GM19035 (cell line): Measurements from ENCODE around the gene EPB41.
"Not testable (repeated sequence)": the region's sequence is repeated elsewhere in the genome, so short reads cannot be mapped to it uniquely, and the experiment has no call there.

ENCODE experiments used
- ATAC-seq: cut with Tn5 transposase; IDR thresholded peaks from one replicate; pipeline ENCODE4 v1.9.1; 2021; ENCODE audit not compliant: unreplicated experiment

Gene EPB41

DNA sequence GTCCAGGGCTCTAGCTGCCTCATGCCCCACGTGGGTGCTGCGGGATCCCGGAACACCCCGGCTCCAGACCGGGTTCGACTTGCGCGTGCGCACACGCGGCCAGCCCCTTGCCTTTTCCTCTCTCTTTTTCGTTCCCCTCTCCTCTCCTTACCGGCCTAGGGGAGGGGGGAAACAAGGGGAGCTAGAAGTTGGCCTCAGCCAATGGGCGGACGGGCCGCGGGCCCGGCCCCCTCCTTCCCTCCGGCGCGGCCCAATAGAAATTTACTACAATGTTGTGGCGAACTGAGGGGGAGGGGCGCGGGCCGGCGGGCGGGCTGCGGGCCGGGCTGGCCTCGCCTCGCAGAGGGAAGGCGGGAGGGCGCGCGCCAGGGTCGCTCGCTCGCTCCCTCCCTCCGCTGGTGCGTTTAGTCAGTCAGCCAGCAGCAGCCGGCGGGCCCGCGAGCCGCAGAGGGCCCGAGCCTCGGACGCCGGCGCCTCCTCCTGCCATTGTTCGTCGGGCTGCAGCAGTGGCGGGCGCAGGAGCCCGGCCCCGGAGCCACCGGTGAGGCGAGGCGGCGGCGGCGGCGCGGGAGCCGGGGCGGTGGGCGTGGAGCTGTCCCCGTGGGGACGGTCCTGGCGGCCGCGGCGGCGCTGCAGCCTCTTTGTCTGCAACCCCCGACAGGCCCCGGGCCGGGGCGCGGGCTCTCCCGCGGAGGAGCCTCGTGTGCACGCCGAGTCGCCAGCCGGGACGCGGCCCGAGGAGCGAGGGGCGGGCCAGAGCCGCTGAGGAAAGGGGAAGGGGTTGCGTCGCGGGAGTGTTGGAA lies at the start of gene EPB41:
TSS of gene EPB41 (plus strand) at position 342 of the 803 bp plus-strand sequence. CDS start 72,869 bp downstream, outside the sequence.
- peak; percentile 81 for ATAC-seq

DNA sequence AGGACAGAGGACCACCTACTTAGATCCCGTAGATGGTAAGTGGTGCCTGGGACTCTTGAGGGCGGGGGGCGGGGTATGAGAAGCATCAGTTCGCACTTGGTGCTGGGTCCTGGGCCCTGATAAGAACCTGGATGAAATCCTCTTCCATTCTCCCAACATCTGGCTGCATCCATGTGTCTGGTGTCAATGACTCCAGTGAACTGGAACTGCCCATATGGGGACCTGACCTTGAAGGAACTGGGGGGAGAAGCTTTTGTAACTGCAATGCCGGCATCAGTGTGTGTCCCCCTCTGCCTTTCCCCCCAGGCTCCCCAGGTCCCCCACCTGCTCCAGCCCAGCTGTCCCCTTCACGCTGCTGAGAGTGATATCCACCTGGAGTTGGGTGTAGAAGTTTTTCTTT lies 49.7 kb upstream of the EPB41 start:
- no peak for ATAC-seq

DNA sequence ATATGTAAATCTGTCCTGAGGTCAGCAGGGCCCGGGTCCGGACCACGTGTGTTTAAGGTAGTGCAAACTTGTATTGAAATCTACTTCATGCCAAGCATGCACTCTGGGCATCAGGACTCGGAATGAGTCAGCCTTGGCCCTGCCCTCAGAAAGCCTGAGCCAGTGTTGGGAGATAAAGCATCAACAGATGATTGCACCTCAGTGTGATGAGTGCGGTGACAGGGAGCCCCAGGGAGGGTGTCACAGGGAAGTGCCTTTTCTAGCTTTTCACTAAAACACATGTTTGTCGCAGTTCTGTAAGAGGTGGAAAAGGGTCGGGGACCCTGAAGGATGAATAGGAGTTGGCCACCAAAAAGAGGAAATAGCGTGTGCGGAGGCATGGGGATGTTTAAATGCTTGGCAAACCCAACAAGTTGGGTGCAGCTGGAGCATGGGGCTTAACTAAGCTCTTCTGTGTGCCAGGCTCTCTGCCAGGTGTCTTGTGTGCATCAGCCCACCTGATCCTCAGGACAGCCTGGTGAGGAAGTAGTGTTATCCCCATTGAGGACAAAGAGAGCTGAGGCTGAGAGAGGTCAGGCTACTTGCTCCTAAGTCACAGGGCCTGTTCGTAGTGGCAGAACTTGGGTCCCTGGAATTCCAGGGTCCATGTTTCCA lies 48.2 kb upstream of the EPB41 start:
- ATAC-seq: no peak

DNA sequence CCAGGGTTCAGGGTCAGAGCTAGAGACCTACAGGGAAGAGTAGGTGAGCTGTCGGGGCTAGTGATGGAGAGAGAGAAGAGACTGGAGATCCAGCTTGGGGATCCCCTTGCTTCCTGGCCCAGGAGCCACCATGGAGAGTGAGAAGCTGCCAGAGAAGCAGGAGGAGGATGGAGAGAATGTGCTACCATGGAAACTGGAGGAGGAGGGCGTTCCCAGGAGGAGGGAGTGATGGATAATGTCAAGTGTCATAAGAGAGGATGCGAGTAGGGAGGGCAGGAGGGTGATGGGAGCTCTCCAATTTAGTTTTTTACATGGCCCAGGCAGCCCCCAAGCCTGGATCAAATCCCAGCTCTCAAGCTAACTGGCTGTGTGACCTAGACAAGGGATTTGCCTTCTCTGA lies 46.5 kb upstream of the EPB41 start:
- no peak for ATAC-seq

DNA sequence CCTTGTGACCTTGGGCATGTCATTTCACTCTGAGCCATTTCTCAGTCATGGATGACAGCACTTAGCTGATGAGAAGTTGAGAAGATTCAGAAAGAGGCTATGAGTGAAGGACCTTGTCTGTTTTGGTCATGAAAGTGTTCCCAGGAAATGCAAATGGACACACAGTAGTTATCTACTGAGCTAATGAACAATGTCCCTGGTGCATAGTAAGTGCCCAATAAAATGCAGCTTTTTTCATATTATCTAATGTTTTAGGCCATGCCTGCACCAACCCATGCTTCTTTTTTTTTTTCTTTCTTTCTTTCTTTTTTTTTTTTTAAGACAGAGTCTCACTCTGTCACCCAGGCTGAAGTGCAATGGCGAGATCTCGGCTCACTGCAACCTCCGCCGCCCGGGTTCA lies 44.4 kb upstream of the EPB41 start:
- ATAC-seq: no peak

DNA sequence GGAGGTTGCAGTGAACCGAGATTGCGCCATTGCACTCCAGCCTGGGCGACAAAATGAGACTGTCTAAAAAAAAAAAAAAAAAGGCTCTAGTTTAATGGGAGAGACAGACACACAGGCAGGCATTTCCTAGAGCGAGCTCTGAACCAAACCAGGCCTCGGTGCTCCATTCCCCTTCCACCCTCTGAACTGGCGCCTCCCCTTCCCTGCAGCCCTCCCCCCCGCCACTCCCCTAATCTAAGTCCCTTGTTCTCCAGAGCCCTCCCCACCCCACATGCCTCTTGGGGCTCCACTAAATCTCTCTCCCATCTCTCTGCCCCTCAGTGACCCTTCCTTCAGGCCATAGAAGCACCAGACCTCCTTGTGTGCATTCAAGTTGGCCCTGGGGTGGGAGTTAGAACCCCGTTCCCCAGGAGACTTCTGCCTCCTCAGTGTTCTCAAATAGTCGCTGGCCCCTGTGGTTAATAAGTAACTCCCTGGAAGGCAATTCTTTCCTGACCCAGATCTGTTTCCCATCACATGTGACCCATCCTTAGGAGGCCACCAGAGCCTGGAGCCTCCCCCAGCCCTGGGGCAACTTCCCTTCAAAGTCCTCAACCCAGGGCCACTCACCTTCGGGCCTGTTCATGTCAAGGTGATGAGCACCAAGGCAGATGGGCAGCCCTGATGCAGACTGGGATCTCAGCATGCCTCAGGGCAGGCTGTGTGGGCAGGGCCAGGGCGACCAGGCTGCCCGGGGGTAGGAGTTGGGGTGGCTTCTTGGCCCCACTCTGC lies 42.6 kb upstream of the EPB41 start:
- ATAC-seq: no peak

DNA sequence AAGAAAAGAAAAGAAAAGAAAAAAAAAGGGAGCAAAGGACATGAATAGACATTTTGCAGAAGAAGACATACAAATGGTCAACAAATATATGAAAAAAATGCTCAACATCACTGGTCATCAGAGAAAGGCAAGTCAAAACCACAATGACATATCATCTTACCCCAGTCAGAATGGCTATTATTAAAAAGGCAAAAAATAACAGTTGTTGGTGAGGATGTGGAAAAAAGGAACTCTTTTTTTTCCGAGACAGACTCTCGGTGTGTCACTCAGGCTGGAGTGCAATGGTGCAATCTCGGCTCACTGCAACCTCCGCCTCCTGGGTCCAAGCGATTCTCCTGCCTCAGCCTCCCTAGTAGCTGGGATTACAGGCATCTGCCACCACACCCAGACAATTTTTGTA lies 39.2 kb upstream of the EPB41 start:
- not testable (repeated sequence) for ATAC-seq

DNA sequence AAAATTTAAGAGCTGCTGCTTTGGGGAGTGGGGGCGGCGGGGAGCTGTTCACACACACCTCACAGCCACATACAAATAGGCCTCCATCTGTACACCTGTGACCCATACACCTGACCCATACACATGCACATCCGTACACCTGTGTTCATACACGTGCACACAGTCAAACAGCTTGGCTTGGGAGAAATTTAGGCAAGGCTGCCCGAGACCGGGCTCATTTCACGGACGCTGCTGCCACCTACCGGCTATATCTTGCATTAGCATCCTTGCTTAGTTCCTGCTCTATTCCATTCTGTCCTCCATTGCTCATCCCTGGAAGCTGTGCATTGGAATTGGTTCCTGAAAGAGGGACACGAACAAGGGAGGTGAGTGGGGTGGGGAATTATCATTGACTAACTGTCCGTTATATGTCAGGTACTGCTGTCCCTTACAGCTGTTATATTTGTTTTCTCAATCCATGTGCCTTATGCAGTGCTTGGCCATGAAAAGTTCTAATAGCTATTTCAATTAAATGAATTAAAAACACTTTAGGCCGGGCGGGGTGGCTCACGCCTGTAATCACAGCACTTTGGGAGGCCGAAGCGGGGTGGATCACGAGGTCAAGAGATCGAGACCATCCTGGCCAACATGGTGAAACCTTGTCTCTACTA lies 37.1 kb upstream of the EPB41 start:
- ATAC-seq: no peak

DNA sequence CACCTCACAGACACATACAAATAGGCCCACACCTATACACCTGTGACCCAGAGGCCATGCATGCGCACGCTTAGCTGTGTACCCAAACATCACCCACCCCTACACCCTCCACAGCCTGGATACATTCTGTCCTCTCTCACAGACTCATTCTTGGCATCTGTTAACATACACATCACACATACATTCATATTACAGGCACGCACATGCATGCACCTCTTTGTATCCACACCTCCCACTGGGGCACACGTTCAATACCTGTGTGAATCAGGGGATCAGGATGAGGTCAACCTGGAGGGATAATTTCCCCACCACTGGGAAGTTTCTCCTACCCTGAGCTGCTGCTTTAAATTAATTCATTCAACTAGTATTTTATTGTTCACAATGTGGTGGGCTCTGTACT lies 35.6 kb upstream of the EPB41 start:
- no peak for ATAC-seq

DNA sequence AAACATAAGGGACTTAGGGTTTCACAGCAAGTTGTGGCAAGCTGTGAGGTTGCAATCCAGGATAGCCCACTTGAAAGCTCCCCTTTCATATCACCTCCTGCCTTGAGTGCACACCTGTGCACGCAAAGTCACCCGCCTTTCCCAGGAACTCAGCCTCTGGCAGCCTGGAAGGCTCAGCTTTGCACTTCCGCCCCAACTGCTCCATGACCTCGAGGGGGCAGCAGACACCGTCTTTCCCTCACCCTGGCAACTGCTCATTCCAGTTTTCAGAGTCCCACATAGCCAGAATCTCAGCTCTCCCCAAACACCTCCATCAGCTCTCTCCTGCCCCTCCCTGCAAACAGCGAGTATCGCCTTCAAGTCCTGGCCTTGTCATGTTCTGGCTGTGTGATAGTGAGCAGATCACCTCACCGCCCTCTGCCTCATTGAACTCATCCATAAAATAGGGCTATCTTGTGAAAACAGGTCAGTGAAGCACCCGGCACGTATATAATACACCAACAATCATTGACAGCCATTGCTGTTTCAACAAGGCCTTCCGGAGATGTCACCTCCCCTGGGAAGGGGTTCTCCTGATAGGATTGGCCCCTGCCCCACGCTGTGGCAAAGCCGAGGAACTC lies 32.2 kb upstream of the EPB41 start:
- no peak for ATAC-seq

DNA sequence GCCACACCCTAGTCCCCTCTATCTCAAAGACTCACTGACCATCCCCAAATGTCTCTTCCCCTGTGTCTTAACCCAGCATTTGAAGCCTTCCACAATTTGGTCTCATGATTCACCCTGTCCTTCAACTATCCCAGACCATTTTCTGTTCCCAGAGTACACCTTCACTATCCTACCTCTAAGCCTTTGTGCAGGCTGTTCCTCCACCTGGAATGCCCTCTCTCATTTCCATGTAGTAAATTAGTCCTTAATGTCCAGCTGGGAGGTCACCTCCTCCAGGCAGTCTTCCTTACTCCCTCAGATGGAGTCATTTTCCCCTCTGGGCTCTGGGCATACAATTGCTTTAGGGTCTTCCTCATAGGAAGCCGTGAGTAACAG lies 31.1 kb upstream of the EPB41 start:
- no peak for ATAC-seq

DNA sequence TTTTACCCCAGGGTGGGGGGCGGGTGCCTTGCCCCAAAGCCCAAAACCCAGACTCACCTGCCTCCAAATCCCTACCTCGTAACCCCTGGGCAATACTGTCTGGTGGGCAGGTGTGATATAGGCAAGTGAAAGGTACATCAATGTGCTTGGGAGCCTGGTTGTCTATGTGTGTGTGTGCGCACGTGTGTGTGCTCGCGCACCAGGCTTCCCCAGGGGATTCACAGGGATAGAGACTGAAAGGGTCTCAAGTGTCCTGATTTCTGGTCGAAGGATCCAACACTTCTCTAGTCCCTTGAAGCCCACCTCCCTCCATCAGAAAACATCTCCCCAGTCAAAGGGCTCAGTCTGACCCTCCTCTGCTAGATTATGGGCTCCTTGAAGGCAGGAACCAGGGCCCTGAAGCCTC lies 28.9 kb upstream of the EPB41 start:
- ATAC-seq: no peak

DNA sequence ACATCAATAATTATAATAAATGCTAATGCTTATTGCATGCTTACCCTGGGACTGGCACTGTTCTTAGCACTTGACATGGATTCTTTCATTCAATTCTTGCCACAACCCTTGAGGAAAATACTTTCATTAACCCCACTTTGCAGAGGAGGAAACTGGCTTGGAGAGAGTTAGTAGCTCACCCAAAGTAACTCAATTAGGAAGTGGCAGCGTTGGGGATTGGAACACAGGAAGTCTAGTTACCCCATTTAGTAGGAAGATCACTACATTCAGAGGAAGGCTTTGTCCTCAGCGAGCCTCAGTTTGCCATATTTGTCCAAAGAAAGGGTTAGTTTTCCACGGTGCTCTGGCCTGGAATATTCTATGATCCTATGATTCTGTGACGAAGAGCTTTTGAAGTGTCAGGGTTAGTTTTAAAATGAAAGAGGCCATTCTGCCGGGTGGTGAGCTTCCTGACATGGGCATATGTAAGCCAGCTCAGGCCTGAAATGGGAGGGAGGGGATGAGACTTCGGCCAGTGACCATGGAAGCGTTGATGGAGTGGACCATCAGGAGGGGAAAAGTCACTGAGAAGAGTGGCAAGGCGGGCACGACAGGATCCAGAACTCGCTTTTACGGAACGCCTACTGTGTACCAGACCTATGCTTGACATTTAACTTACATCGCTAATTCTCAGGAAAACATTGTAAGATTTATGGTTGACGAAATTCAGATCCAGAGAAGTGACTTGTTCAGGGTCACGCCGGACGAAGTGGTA lies 28.2 kb upstream of the EPB41 start:
- ATAC-seq: no peak

DNA sequence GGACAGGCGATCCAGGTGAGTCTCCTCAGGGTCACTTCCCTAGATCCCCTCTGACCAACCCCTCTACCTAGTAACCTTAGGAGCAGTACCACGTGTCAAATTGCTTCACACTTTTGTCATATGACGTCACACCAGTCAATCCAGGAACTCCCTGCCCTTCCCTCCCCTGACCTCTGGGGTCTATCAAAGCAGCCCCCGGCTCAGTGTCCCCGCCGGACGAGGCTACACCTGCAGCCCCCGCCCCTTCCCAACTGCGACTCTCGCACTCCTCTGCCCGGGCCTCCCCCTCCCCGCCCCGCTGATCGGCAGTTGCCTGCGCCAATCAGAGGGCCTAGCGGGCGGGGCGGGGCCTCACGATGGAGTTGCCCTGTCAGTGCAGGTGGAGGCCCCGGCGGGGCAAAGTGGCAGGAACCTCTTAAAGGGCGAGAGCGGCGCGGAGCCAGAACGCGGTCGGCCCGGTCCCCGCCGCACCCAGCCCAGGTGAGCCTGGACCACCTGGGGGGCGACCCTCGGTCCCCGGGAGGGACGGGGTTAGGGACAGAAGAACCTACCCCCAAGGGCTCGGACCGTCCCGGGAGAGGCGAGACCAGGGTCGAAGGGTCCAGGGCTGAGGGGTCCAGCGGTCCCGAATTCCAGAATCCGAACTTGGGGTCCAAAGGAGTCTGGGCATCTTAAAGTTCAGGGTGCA lies 27.5 kb upstream of the EPB41 start:
- peak; percentile 66 for ATAC-seq

DNA sequence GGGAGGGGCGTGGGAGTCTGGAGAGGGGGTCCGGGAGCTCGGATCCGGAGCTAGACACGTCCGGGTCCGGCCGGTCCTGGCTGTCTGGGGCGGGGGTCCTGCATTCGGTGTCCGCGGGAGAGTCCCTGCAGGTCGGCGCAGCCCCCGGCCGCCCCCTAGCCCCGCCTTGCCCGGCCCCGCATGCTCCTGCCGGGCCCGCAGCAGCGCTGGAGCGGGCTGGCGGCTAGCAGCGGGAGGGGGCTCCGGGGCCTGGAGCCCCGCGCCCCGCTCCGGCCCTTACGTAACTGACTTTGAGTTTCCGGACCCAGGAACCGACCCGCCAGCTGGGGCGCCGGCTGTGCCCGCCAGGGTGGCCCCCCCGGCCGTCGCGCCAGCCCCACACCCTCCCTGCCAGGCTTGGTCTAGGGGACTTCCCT lies 26.9 kb upstream of the EPB41 start:
- ATAC-seq: no peak

DNA sequence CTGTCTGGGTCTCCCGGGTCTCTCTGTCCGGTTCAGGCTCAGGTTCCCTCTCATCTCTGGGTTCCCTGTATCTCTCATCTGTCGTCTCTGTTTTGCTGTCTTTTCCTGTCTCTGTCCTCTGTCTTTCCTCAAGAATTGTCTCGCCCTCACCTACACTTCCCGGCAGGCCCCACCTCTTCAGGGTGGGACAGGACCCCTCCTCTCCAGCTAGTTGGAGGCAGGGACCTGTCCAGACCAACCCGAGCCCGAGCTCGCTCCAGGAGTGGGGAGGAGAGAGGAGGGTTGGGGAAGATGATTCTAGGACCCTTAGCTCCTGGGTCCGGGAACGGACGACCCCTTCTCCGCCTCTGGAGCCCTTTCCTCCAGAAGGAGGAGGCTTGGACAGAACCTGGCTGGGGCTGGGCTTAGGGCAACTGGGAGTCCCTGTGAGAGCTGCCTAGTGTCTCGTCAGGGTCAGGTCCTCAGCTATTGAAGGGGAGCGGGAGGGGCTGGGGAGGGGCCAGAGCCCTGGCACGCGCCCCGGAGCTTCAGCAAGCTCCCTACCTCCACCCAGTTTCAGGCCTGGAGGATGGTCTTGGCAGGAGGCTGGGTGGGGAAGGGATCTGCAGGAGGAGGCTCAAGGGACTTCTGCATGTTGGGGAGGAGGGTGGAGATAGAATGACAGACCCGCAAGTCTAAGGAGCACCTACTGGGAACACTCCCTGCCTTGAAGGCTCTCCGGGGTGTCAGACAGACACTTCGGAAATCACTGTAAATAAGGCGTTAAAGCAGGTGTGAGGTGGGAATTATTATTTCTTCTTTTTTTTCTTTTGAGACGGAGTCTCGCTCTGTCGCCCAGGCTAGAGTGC lies 26.3 kb upstream of the EPB41 start:
- ATAC-seq: no peak

DNA sequence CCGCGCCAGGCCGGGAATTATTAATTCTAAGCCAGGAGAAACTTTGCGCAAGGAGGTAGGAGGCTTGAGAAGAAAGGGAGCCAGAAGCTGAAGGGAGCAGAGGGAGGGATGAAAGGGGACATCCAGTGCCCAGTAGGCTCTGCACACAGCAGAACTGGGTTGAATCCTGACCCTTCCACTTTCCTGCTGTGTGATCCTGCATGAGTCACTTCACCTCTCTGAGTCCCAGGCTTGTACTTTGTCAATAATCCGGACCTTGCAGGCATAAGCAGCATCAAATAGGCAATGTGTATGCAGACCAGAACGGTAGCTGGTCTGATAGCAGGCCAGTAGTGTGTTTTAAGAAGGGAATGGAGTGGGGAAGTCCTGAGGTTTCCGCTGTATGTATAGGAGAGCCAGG lies 25.5 kb upstream of the EPB41 start:
- no peak for ATAC-seq

DNA sequence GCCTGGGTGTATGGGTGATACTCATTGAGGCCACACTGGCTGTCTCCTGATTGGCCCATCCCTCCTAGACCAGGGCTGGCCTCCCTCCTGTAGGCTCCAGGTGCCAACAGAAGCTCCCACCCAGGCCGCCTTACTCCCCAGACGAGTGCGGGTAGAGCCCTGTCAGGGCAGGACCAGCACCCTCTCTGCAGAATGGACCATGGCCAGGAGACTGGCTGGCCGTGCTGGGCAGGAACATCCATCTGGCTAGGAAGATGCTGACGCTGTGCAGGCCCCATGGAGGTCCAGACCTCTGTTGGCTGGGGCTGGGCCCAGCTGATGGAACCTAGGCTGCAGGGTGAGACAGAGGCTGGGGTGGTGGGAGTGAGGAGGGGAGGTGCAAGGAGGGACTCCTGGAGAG lies 25.0 kb upstream of the EPB41 start:
- no peak for ATAC-seq

DNA sequence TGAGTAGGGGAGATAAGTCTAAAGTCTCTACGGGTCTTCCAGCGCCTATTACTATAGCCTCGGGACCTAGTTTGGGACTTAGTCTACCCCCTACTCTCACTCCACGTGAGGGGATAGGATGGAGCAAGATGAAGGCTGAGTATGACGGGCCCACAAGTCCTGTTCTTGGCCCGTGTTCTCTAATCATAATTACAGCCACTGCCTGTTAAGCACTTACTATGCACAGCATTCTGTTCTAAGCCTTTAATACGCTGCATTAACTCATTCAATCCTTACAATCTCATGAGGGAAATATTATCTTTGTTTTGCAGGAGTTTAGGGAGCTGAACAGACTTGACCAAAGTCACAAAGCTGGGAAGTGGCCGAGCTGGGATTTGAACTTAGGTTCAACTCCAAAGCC lies 23.9 kb upstream of the EPB41 start:
- no peak for ATAC-seq
